NB4 (cell line): ENCODE measurements around the gene TUBA1C.

Experiments used
- MYC ChIP-seq: IDR thresholded peaks from 2 replicates; pipeline ENCODE4 v1.6.1; 2011; ENCODE audit warnings: low read depth, low read length
- POLR2A ChIP-seq: IDR thresholded peaks from 2 replicates; pipeline ENCODE4 v1.6.1; 2011; ENCODE audit warnings: mild to moderate bottlenecking; ENCODE audit not compliant: insufficient read length; ENCODE audit errors: extremely low read depth
- TF ChIP-seq, protein P1 (sequence below): IDR thresholded peaks from one replicate; pipeline ENCODE4 v1.5.1; 2012; ENCODE audit warnings: low read depth, low read length

DNA sequence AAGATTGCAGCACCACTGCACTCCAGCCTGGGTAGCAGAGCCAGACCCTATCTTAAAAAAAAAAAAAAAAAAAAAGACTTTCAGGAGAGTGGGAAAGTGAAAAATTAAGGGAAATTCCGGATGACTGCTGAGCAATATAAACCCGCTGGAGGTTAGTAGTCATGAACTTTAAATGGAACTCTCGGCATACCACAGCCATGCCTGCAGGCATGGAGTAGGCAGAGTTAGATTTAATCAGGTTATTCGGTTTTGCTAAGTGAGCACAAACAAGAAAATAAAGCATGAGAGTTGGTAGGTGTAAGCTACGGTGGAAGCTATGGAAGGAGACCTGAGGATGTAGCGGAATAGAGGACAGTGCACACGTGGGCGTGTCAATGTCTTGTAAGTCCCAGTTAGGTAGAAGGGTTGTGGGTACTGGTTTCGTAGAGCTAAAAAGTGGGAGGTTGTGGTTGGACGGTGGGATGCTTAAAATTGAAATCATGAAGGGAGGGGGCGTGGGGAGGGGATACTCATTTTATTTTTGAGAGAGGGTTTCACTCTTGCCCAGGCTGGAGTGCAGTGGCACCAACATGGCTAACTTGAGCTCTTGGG lies 11.8 kb upstream of the TUBA1C start:
- TF ChIP-seq, protein P1, sequence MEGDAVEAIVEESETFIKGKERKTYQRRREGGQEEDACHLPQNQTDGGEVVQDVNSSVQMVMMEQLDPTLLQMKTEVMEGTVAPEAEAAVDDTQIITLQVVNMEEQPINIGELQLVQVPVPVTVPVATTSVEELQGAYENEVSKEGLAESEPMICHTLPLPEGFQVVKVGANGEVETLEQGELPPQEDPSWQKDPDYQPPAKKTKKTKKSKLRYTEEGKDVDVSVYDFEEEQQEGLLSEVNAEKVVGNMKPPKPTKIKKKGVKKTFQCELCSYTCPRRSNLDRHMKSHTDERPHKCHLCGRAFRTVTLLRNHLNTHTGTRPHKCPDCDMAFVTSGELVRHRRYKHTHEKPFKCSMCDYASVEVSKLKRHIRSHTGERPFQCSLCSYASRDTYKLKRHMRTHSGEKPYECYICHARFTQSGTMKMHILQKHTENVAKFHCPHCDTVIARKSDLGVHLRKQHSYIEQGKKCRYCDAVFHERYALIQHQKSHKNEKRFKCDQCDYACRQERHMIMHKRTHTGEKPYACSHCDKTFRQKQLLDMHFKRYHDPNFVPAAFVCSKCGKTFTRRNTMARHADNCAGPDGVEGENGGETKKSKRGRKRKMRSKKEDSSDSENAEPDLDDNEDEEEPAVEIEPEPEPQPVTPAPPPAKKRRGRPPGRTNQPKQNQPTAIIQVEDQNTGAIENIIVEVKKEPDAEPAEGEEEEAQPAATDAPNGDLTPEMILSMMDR, result no peak
- no peak for TF ChIP-seq MYC
- TF ChIP-seq POLR2A, result no peak
